ENCODE data around the gene VARS2. TPM values are rescaled to one million over a fixed set of nuclear protein-coding genes. Genes with fewer than 3 reads are reported as not detected.
A peak's percentile ranks its signal among the peaks of the same experiment; 100 is the strongest.
"Not testable (repeated sequence)": the region's sequence is repeated elsewhere in the genome, so short reads cannot be mapped to it uniquely, and the experiment has no call there.

Gene VARS2
- total RNA-seq, 1 donor from 2014 or later = 18.9 TPM

DNA sequence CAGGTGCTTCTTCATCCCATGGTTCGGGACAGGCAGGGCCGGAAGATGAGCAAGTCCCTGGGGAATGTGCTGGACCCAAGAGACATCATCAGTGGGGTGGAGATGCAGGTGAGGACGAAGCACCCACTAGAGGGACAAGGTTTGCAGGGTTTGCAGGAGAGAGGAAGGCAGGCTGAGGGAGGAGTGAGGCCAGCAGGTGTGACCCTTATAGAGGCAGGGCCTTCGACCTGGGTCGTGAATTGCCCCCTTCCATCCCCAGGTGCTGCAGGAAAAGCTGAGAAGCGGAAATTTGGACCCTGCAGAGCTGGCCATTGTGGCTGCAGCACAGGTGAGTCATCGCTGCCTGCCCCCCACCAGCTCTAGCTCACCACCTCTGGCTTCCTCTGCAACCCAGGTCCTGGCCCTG is 8.4 kb downstream of the VARS2 start:
- no peak for DNase-seq (ENCODE audit: extremely low spot score in 2 of 2)
- Histone ChIP-seq H3K9me3 (no peaks in the 10 kb centered on the region), H3K36me3 (peaks cover 0 to 65% of the 10 kb centered on the region in 2 donors), H3K27ac (no peak overlapping the region), H3K27me3 (no peaks in the 10 kb centered on the region), H3K4me3 (no peak overlapping the region), H3K4me1 (no peaks in the 10 kb centered on the region)
- intact Hi-C loops (cut with DNase I) = loop anchor here (5.0 kb wide), 1 partner anchor 145 kb away; no protein-coding TSS in a partner anchor
- TF ChIP-seq POLR2AphosphoS5 (IDR thresholded peaks at IDR 0.05; ENCODE audit: insufficient read depth in 1 of 2, low read depth in 1 of 2) = no peak
- TF ChIP-seq POLR2A (IDR thresholded peaks at IDR 0.05) = no peak
- TF ChIP-seq, protein P1, sequence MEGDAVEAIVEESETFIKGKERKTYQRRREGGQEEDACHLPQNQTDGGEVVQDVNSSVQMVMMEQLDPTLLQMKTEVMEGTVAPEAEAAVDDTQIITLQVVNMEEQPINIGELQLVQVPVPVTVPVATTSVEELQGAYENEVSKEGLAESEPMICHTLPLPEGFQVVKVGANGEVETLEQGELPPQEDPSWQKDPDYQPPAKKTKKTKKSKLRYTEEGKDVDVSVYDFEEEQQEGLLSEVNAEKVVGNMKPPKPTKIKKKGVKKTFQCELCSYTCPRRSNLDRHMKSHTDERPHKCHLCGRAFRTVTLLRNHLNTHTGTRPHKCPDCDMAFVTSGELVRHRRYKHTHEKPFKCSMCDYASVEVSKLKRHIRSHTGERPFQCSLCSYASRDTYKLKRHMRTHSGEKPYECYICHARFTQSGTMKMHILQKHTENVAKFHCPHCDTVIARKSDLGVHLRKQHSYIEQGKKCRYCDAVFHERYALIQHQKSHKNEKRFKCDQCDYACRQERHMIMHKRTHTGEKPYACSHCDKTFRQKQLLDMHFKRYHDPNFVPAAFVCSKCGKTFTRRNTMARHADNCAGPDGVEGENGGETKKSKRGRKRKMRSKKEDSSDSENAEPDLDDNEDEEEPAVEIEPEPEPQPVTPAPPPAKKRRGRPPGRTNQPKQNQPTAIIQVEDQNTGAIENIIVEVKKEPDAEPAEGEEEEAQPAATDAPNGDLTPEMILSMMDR (IDR thresholded peaks at IDR 0.05) = no peak

DNA sequence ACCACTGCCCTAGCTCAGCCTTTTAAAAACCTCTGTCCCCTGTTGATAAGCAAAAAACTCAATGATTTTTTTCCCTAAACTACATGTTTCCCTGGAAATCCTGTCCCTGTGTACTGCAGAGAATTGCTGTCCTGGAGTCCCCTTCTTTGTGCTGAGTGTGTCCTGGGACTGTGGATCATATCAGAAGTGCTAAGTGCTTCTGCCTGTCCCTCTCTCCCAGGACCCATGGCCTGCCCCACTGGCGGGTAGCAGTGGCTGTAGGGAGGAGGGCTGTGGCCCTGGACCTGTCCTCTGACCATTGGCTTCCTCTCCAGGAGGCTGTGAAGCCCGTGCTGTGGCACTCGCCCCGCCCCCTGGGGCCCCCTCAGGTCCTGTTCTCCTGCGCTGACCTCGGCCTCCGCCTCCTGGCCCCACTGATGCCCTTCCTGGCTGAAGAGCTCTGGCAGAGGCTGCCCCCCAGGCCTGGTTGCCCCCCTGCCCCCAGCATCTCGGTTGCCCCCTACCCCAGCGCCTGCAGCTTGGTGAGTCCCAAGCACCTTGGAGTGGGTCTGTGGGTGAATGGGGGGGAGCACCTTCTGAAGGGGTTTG is 10.1 kb downstream of the VARS2 start:
- H3K27me3 ChIP-seq; H3K4me3 ChIP-seq; H3K27ac ChIP-seq; H3K9me3 ChIP-seq; H3K4me1 ChIP-seq; DNase-seq (ENCODE audit: extremely low spot score in 2 of 2): not testable (repeated sequence)
- H3K36me3 ChIP-seq = peaks cover 0 to 61% of the 10 kb centered on the region in 2 donors
- intact Hi-C loops (cut with DNase I) = loop anchor here (5.0 kb wide), 1 partner anchor 143 kb away; no protein-coding TSS in a partner anchor

DNA sequence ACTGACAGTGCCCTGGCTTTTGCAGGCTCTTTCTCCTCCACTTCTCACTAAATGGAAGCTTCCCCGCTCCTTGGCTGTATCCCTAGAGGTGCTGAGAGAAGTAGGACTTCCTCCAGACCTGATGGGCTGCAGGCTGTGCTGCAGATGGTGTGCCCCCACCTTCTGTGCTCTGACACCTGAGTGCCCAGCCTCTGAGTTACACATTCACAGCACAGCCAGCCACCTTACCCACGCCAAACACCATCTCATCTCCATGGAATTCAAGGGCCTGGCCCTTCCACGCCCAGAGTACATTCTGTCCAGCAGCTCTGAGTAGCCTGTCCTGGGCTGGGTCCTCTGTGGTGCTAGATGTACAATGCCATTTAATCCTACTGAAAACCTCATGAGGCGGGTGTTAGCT is 12.6 kb downstream of the VARS2 start:
- TF ChIP-seq POLR2AphosphoS5 (IDR thresholded peaks at IDR 0.05; ENCODE audit: insufficient read depth in 1 of 2, low read depth in 1 of 2) = peak in 1 of 2 donors; percentile 8
- TF ChIP-seq, protein P1 (IDR thresholded peaks at IDR 0.05) = no peak
- Histone ChIP-seq H3K9me3 (no peaks in the 10 kb centered on the region), H3K27ac (peak overlapping the region; percentile 23), H3K27me3 (no peaks in the 10 kb centered on the region), H3K4me1 (no peaks in the 10 kb centered on the region), H3K36me3 (peaks cover 0 to 40% of the 10 kb centered on the region in 2 donors), H3K4me3 (no peak overlapping the region)
- intact Hi-C loops (cut with DNase I) = no loop called here
- DNase-seq (ENCODE audit: extremely low spot score in 2 of 2) = no peak

DNA sequence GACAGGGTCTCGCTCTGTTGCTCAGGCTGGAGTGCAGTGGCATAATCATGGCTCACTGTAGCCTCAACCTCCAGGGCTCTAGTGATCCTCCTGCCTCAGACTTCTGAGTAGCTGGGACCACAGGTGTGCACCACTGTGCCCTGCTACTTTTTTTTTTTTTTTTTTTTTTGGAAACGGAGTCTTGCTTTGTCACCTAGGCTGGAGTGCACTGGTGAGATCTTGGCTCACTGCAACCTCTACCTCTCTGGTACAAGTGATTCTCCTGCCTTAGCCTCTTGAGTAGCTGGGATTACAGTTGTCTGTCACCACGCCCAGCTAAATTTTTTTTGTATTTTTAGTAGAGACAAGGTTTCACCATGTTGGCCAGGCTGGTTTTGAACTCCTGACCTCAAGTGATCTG is 13.0 kb downstream of the VARS2 start:
- H3K27me3 ChIP-seq; H3K4me3 ChIP-seq; intact Hi-C loops (cut with DNase I); H3K9me3 ChIP-seq; DNase-seq (ENCODE audit: extremely low spot score in 2 of 2); H3K27ac ChIP-seq; H3K4me1 ChIP-seq: not testable (repeated sequence)
- H3K36me3 ChIP-seq = peaks cover 0 to 36% of the 10 kb centered on the region in 2 donors
- peak in 1 of 2 donors; percentile 5 for TF ChIP-seq POLR2AphosphoS5 (IDR thresholded peaks at IDR 0.05; ENCODE audit: insufficient read depth in 1 of 2, low read depth in 1 of 2)

DNA sequence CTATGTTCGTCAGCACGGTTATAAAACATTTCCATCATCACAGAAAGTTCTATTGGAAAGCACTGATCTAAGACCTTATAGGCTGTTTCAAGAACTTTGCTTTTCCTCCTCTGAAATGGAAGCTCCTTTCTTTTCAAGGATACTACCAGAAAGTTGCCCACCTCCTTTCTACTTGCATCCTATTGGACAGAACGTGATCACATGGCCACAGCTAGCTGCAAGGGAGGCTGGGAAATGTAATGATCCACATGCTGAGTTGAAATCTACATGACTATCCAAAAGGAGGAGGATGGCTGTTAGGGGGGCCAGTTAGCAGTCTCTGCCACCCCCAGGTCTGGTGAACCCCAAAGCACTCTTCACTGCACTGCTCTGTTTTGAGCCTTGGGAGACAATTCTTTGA is 14.6 kb downstream of the VARS2 start:
- intact Hi-C loops (cut with DNase I) = no loop called here
- Histone ChIP-seq H3K27ac (no peak overlapping the region), H3K4me3 (no peak overlapping the region), H3K4me1 (no peaks in the 10 kb centered on the region), H3K27me3 (no peaks in the 10 kb centered on the region), H3K9me3 (no peaks in the 10 kb centered on the region), H3K36me3 (peaks cover 0 to 22% of the 10 kb centered on the region in 2 donors)
- TF ChIP-seq, protein P1 (IDR thresholded peaks at IDR 0.05) = no peak
- TF ChIP-seq POLR2AphosphoS5 (IDR thresholded peaks at IDR 0.05; ENCODE audit: insufficient read depth in 1 of 2, low read depth in 1 of 2) = no peak
- TF ChIP-seq POLR2A (IDR thresholded peaks at IDR 0.05) = no peak
- no peak for DNase-seq (ENCODE audit: extremely low spot score in 2 of 2)

DNA sequence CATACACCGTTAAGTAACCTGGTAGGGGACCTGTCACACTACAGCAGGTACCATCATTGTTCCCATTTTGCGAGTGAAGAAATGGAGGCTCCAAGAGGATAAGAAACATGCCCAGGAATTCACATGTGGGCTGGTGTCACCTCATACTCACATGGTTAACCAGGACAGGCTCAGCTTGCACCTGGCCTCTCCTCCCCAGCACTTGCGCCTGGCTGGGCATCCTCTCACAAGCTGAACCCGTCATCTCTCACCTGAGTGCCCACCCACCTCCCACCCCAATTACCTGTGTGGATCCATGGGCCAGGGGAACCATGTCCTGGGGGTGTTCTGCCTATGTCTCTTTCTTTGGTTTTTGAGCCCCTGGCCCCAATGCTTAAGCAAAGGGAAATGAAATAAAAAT is 16.5 kb downstream of the VARS2 start:
- Histone ChIP-seq H3K4me3 (no peak overlapping the region), H3K9me3 (no peaks in the 10 kb centered on the region), H3K36me3 (peaks cover 0 to 12% of the 10 kb centered on the region in 2 donors), H3K27ac (no peak overlapping the region), H3K4me1 (no peaks in the 10 kb centered on the region), H3K27me3 (no peaks in the 10 kb centered on the region)
- no peak for DNase-seq (ENCODE audit: extremely low spot score in 2 of 2)
- intact Hi-C loops (cut with DNase I) = no loop called here
- TF ChIP-seq POLR2AphosphoS5 (IDR thresholded peaks at IDR 0.05; ENCODE audit: insufficient read depth in 1 of 2, low read depth in 1 of 2) (no peak), POLR2A (IDR thresholded peaks at IDR 0.05) (no peak)
- TF ChIP-seq, protein P1 (IDR thresholded peaks at IDR 0.05) = no peak
